Central memory CD8-positive, alpha-beta T cell (primary cell): ENCODE data around the gene NEURL1.
"Not testable (repeated sequence)": the region's sequence is repeated elsewhere in the genome, so short reads cannot be mapped to it uniquely, and the experiment has no call there.

Source experiments
- ATAC-seq: fragments of 150-1000 bp; cut with Tn5 transposase; replicated peaks from 2 replicates; pipeline ENCODE4 v1.10.0; 2022; ENCODE audit warnings: mild to moderate bottlenecking, moderate FRiP score, moderate number of reproducible peaks; ENCODE audit not compliant: poor library complexity, severe bottlenecking; ENCODE audit errors: extremely low read depth
- DNase-seq, 2 donors: peaks; one replicate each; pipeline ENCODE4 v3.0.0; 2021; ENCODE audit warnings: low spot score in 2 of 2
- H3K27ac Mint-ChIP-seq: one replicate; pipeline ENCODE4 v1.8.0; 2022; ENCODE audit warnings: low read depth, mild to moderate bottlenecking, moderate library complexity, mixed read lengths
- H3K27me3 Mint-ChIP-seq: one replicate; pipeline ENCODE4 v1.8.0; 2022; ENCODE audit warnings: mixed read lengths
- H3K36me3 Mint-ChIP-seq: one replicate; pipeline ENCODE4 v1.8.0; 2022; ENCODE audit warnings: mild to moderate bottlenecking, moderate library complexity, mixed read lengths; ENCODE audit not compliant: insufficient read depth
- H3K4me1 Mint-ChIP-seq: one replicate; pipeline ENCODE4 v1.8.0; 2022; ENCODE audit warnings: mixed read lengths
- H3K4me3 Mint-ChIP-seq: one replicate; pipeline ENCODE4 v1.8.0; 2022; ENCODE audit warnings: mild to moderate bottlenecking, moderate library complexity, mixed read lengths
- H3K9me3 Mint-ChIP-seq: one replicate; pipeline ENCODE4 v1.8.0; 2022; ENCODE audit warnings: mixed read lengths

Gene NEURL1

DNA sequence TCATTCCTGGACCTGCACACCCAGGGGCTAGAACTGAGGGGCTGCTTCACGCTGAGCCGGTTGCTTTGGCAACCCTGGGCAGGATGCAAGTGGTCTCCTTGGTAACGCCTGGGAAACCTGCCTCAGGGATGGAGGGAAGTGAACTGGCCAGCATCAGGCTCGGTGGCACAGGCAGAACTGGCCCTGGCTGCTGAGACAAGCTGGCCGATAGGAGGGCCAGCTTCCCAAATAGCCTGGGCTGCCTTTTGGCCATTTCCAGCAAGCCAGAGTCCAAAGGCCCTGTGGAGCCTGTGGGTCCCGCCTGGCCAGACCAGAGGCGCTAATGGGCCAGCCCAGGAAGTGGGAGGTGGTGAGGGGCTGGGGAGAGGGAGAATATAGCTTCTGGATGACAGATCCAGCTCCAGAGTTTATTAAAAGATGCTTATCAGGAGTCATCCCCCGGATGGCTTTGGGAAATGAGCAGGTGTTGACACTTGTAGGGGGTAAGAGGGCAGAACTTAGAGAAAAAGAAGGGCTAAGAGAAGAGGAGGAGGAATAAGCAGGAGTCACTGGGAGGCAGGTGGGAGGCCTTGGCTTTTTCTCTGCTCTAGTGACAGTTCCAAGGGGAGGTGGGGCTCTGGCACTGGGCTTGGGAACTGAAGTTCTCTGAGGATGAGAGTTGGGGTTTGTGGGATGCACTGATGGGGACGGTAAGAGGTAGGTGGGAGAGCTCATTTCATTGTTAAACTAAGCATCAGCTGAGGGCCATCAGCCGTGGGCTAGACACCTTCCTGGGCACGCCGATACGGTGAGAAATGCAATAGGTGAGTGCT is 9.6 kb downstream of the NEURL1 start:
- H3K27ac Mint-ChIP-seq, result no peak overlapping the region
- H3K9me3 Mint-ChIP-seq, result no peaks in the 10 kb centered on the region
- DNase-seq, result no peak
- no peak overlapping the region for H3K4me3 Mint-ChIP-seq
- peaks cover 20% of the 10 kb centered on the region for H3K27me3 Mint-ChIP-seq
- H3K4me1 Mint-ChIP-seq, result peaks cover 12% of the 10 kb centered on the region
- ATAC-seq, result no peak
- peaks cover 2% of the 10 kb centered on the region for H3K36me3 Mint-ChIP-seq

DNA sequence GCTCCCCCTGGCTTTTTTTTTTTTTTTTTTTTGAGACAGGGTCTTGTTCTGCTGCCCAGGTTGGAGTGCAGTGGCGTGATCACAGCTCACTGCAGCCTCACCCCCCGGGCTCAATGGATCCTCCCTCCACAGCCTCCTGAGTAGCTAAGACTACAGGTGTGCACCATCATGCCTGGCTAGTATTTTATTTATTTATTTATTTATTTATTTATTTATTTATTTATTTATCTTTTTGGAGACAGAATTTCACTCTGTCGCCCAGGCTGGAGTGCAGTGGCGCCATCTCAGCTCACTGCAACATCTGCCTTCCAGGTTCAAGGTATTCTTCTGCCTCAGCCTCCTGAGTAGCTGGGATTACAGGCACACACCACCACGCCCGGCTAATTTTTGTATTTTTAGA is 10.3 kb downstream of the NEURL1 start:
- DNase-seq, H3K9me3 Mint-ChIP-seq, H3K4me3 Mint-ChIP-seq, ATAC-seq, H3K36me3 Mint-ChIP-seq, H3K27ac Mint-ChIP-seq: not testable (repeated sequence)
- Mint-ChIP-seq H3K27me3 (peaks cover 19% of the 10 kb centered on the region), H3K4me1 (peaks cover 12% of the 10 kb centered on the region)

DNA sequence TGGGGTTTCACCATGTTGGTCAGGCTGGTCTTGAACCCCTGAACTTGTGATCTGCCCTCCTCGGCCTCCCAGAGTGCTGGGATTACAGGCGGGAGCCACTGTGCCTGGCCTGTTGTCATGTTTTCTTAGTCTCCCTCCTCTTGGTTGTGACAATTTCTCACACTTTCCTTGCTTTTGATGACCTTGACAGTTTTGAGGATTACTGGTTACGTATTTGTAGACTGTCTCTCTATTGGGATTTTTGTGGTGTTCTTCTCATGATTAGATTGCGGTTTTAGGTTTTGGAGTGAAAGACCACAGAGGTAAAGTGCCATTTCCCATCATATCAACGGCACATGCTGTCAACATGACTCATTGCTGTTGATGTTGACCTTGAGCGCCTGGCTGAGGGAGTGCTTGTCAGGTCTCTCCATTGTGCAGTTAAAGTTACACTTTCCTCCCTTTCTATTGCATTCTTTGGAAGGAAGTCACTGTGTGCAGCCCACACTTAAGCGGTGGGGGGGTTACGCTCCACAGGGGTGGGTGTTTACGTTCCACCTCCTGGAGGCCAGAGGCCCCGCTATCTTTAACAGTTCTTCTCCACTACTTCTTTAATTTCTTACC is 10.8 kb downstream of the NEURL1 start:
- peaks cover 12% of the 10 kb centered on the region for H3K4me1 Mint-ChIP-seq

DNA sequence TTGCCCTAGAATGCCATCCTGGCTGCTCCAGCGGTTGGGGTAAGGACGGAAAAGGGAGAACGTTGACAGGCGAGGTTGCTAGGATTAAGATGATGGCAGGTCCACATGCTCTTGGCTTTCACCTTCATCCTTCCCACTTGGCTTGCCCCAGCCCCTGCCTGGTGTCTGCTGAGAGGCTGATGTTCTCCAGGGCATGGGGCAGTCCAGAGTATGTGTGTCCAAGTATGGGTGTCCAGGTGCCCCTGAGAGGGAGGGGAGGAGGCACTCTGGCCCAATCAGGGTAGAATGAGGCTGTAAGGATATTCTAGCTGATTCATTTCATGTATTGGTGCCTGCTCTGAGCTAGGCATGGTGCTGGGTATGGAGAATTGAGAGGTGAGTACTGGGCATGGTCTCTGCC is 12.6 kb downstream of the NEURL1 start:
- peaks cover 12% of the 10 kb centered on the region for H3K4me1 Mint-ChIP-seq
- peaks cover 12% of the 10 kb centered on the region for H3K27me3 Mint-ChIP-seq
- no peak overlapping the region for H3K4me3 Mint-ChIP-seq
- H3K9me3 Mint-ChIP-seq, result no peaks in the 10 kb centered on the region
- peaks cover 2% of the 10 kb centered on the region for H3K36me3 Mint-ChIP-seq
- H3K27ac Mint-ChIP-seq, result no peak overlapping the region
- no peak for ATAC-seq
- DNase-seq, result no peak

More for the DNA sequence above, 10.8 kb downstream of the NEURL1 start:
- no peak overlapping the region for H3K27ac Mint-ChIP-seq
- H3K36me3 Mint-ChIP-seq, result peaks cover 2% of the 10 kb centered on the region
- peak; percentile 76 for ATAC-seq
- DNase-seq, result no peak
- H3K9me3 Mint-ChIP-seq, result no peaks in the 10 kb centered on the region
- peaks cover 19% of the 10 kb centered on the region for H3K27me3 Mint-ChIP-seq
- peak overlapping the region; percentile 0 for H3K4me3 Mint-ChIP-seq

DNA sequence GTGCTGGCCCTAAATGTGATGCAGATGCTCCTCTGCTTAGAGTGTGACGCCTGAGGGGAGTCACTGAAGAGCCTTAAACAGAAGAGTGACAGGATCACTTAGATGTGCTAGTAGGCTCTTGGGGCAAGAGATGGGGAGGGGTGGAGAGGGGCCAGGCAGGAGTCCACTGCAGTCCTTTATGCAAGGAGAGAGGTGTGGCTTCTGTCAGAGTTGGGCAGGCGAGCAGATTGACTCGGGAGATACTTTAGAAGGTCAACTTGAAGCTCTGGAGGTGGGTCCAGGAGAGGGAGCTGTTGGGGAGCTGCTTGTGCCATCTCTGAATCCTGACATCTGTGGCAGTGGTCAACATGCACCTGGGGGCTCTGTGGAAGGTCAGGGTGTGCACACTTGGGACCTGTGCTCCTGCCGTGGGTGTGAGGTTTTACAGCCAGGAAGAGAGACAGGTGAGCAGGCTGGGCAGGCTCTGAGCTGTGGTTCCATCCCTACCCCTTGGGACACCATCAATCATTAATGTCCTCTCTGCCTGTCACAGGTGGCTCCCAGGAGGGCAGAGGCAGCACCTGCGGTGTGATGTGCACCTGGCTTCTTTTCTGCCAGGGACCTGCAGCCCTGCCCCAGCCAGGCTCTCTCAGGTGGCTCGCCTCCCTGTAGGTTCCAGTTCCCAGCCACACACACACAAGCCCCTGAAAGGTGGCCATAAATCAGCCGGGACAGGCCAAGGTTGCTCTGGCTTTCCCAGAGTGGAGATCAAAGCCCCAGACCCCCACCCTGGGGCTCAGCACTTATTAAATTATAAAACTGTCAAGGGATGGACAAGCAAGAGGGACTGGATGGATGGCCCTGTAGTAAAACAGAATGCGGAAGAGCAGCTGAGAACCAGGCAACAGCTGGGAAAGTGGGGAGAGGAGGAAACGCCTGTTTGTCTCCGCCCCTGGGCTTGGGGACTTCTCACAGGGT is 14.0 kb downstream of the NEURL1 start:
- ATAC-seq (no peak), DNase-seq (no peak)
- Mint-ChIP-seq H3K9me3 (no peaks in the 10 kb centered on the region), H3K4me3 (no peak overlapping the region), H3K27ac (no peak overlapping the region), H3K27me3 (peaks cover 19% of the 10 kb centered on the region), H3K36me3 (no peaks in the 10 kb centered on the region), H3K4me1 (peaks cover 12% of the 10 kb centered on the region)

DNA sequence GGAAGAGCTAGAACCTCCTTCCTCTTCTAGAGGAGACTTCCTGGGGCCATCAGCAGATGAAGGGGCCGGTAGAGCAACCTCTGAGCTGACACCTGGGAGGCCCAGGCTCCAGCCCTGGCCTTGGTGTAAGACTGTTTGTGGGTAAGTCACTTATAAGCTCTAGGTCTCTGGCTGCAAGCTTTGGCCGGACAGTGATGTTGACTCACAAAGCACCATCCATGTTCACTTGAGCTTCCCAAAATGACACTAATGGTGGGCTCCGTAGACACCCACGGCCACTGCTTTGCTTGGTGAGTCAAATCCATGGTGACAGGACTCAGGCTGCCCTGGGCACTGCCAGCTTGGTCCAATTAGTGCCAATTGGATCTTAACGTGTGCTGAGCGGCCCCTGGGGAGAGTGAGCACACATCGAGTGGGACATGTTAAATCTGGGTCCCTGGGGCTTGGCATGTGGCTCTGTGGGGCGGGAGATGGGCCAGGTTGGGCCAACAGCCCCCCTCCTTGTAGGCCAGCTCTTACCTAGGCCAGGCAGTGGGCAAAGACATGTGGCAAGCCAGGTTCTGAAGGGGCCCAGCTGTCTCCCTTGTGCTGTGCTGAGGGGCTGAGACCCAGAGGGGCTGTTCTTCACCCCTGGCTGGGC is 16.7 kb downstream of the NEURL1 start:
- ATAC-seq (no peak), DNase-seq (no peak)

DNA sequence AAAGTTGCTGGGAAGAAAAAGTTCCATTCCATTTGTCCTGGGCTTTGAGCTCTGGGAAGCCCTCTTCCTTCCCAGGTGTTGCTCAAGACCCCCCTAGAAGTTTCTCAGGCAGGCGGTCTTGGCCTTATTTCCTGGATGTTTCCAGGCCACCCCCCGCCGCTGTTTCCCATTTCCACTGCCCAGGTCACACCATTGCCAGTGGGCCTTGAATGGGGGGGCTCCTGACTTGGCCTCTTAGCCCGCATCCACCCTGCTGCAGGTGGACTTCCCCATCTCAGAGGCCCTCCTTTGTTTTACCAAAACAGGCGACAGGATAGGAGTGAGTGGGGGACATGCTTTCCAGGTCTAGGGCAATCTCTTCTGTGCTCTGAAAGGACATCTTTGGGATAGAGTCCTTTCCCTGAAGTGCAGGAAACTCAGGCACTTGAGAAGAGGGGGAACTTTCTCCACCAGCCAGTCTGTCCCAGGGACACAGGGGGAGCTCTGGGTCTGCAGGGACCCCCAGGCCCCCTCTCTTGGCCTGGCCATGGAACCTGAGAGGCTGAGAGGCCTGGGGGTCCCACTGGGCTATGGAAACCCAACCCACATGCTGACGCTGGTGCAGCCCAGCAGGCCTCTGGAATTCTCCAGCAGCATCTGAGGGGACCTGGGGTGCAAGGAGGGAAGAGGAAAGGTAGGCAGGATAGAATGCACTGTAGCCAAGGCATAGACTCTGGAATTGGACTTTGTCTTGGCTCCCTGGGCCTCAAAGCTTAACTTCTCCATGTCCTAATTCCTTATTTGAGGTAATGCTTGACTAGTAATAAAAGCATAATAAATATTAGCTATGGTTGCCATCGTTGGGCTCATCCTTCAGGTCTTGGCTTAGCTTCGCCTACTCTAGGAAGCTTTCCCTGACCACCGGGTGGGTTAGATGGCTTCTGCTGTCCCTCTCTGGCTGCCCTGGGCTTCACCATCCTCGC is 17.6 kb downstream of the NEURL1 start:
- ATAC-seq, result no peak
- peaks cover 19% of the 10 kb centered on the region for H3K27me3 Mint-ChIP-seq
- H3K36me3 Mint-ChIP-seq, result no peaks in the 10 kb centered on the region
- H3K27ac Mint-ChIP-seq, result no peak overlapping the region
- no peak overlapping the region for H3K4me3 Mint-ChIP-seq
- no peaks in the 10 kb centered on the region for H3K9me3 Mint-ChIP-seq
- no peak for DNase-seq
- H3K4me1 Mint-ChIP-seq, result peaks cover 11% of the 10 kb centered on the region

More for the DNA sequence above, 16.7 kb downstream of the NEURL1 start:
- H3K4me1 Mint-ChIP-seq, result peaks cover 5% of the 10 kb centered on the region
- H3K36me3 Mint-ChIP-seq, result no peaks in the 10 kb centered on the region
- no peaks in the 10 kb centered on the region for H3K9me3 Mint-ChIP-seq
- H3K27ac Mint-ChIP-seq, result no peak overlapping the region
- H3K4me3 Mint-ChIP-seq, result no peak overlapping the region
- peaks cover 19% of the 10 kb centered on the region for H3K27me3 Mint-ChIP-seq

DNA sequence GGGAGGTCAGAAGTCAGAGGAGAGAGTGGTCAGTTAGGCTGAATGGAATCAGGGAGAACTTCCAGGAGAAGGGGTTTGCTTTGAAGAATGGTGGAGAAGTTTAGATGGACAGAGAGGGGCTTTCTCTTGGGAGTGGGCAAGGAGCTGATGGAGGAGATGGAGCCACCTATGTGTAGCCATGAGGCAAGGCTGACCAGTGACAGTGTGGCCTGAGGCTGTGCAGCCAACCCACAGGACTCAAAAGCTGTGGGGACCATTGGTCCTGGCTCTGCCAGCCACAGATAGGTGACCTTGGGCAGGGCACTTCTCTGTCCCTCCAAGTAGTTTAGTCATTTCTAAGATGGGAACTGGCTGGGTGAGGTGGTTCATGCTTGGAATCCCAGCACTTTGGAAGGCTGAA is 18.7 kb downstream of the NEURL1 start:
- Mint-ChIP-seq H3K36me3 (no peaks in the 10 kb centered on the region), H3K4me3 (no peak overlapping the region), H3K4me1 (peaks cover 5% of the 10 kb centered on the region), H3K27ac (no peak overlapping the region), H3K9me3 (no peaks in the 10 kb centered on the region), H3K27me3 (peaks cover 19% of the 10 kb centered on the region)
- ATAC-seq (no peak), DNase-seq (no peak)

DNA sequence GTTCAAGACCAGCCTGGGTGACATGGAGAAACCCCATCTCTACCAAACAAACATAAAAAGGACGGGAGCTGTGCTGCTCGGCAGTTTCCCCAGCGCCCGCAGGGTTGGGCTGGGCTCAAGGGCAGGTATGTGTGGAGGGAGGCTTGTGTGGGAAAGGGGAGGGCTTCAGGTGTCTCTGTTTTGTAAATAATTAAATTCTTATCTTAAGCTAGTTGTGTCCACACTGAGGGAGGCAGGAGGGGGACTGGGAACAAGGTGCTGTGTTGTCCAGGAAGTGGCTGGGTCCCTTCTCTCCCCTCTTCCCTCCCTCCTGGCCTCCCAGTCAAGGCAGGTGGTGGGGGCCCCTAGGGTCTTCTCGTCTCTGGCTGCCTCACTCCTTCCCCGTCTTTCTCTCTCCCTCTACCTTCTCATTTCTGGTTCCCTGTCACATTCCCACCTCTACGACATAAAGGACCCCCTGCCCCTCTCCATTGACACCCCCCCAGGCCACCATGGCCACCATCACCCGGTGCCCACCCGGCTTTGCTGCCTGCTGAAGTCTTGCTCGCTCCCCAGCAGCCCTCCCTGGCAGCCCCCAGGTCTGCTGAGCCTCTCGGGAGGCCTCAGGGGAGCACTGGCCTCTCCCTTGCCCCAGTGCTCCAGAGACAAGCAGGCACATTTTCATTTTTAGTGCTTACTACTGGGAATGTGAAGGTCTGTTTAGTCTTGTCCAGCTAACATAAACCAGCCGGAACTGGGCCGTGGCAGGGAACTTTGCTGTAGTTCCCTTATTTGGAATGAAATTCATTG is 19.3 kb downstream of the NEURL1 start:
- Mint-ChIP-seq H3K4me3 (no peak overlapping the region), H3K27ac (no peak overlapping the region), H3K9me3 (no peaks in the 10 kb centered on the region), H3K4me1 (peaks cover 5% of the 10 kb centered on the region), H3K36me3 (no peaks in the 10 kb centered on the region), H3K27me3 (peaks cover 19% of the 10 kb centered on the region)
- ATAC-seq (no peak), DNase-seq (no peak)

DNA sequence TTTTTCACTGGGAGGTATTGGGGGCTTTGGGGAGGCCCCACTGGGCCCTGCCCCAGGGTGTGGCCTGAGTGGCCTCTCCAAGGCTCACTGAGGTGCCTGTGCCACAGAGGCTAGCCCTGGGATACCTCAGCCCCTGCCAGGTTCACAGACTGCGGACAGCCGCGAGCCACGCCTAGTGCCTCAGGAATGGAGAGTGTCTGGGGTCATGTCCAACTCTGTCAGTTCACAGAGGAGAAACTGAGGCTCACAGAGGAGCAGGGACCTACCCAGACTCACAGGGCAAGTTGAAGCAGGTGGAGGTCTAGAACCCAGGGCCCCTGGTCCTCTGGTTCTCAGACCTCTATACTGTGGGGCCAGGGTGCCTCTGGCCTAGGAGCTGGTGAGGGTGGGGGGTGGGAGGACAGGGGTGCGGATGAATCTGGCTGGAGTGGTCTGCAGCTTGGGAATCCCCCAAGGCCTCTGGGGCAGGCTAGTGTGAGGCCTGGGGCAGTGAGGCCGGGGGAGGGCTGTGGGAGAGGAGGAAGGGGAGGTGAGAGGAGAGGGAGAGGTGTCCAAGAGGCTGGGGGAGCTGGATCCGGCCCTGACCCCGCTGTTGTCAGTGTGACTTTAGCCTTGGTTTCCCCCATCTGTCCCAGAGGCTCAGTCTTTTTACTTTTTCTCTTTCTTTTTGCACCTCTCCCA is 20.0 kb downstream of the NEURL1 start:
- Mint-ChIP-seq H3K4me3 (no peak overlapping the region), H3K9me3 (no peaks in the 10 kb centered on the region), H3K36me3 (no peaks in the 10 kb centered on the region), H3K27me3 (peaks cover 19% of the 10 kb centered on the region), H3K27ac (no peak overlapping the region), H3K4me1 (peaks cover 5% of the 10 kb centered on the region)
- no peak for DNase-seq
- no peak for ATAC-seq
